Activated CD8-positive, alpha-beta memory T cell treated with anti-CD3 and anti-CD28 coated beads, Interleukin-2, amount 50 U/mL, for 24 hours (primary cell): ENCODE measurements around the gene LEMD2.

Source experiments
- DNase-seq: peaks from one replicate; pipeline ENCODE4 v3.0.0-alpha.2; 2020; ENCODE audit errors: extremely low read depth

Gene LEMD2

GRCh38 chr6:33794910-33795623 lies 6.1 kb upstream of the LEMD2 start:
- no peak for DNase-seq

- no peak for DNase-seq
Observed at GRCh38 chr6:33792981-33793380, 4.1 kb upstream of the LEMD2 start.

- no peak for DNase-seq
Observed at GRCh38 chr6:33791620-33792019, 2.7 kb upstream of the LEMD2 start.

- DNase-seq = no peak
Observed at GRCh38 chr6:33790910-33791309, 2.0 kb upstream of the LEMD2 start.

GRCh38 chr6:33790379-33790778 lies 1.4 kb upstream of the LEMD2 start:
- DNase-seq = no peak

GRCh38 chr6:33789550-33789895 lies 593 bp upstream of the LEMD2 start:
- no peak for DNase-seq

- DNase-seq = no peak
Observed at GRCh38 chr6:33787954-33788693, 806 bp downstream of the LEMD2 start.

- no peak for DNase-seq
Observed at GRCh38 chr6:33787346-33787953, 1.5 kb downstream of the LEMD2 start.

GRCh38 chr6:33786736-33787135 lies 2.2 kb downstream of the LEMD2 start:
- no peak for DNase-seq

GRCh38 chr6:33785778-33786177 lies 3.2 kb downstream of the LEMD2 start:
- DNase-seq = no peak

- DNase-seq = no peak
Observed at GRCh38 chr6:33784787-33785186, 4.1 kb downstream of the LEMD2 start.

- DNase-seq = no peak
Observed at GRCh38 chr6:33783781-33784520, 5.0 kb downstream of the LEMD2 start.

GRCh38 chr6:33782561-33782960 lies 6.4 kb downstream of the LEMD2 start:
- DNase-seq = no peak

- no peak for DNase-seq
Observed at GRCh38 chr6:33781131-33781975, 7.6 kb downstream of the LEMD2 start.

GRCh38 chr6:33779895-33780294 lies 9.0 kb downstream of the LEMD2 start:
- DNase-seq = no peak

- no peak for DNase-seq
Observed at GRCh38 chr6:33779290-33779689, 9.6 kb downstream of the LEMD2 start.

- no peak for DNase-seq
Observed at GRCh38 chr6:33778444-33779121, 10.3 kb downstream of the LEMD2 start.

- DNase-seq = no peak
Observed at GRCh38 chr6:33777398-33778388, 11.2 kb downstream of the LEMD2 start.

GRCh38 chr6:33776764-33777163 lies 12.2 kb downstream of the LEMD2 start:
- DNase-seq = no peak

GRCh38 chr6:33776186-33776585 lies 12.7 kb downstream of the LEMD2 start:
- no peak for DNase-seq
